IMR-90 (cell line): ENCODE results near the gene FASLG. TPM values are rescaled to one million over a fixed set of nuclear protein-coding genes. Genes with fewer than 3 reads are reported as not detected.

Experiments
- ATAC-seq: fragments of 200-7000 bp; cut with Tn5 transposase; 2 replicates; pipeline ENCODE4 v1.9.1; 2020; ENCODE audit warnings: low read depth, mild to moderate bottlenecking, moderate library complexity
- BruUV-seq: library from RNA; stranded (reverse); fragments of 400-500 nt; replicated peaks from 2 replicates; lab custom pipeline; 2021; lab: Mats Ljungman, UMichigan
- CTCF ChIA-PET: fragments of 300-600 bp; formaldehyde crosslinking; extraction: SDS; loops from one replicate; lab custom pipeline; 2021; ENCODE audit warnings: antibody characterized with exemption; lab: Yijun Ruan, JAX
- POLR2A ChIA-PET: fragments of 300-600 bp; sonication (Branson Sonifier 250); formaldehyde crosslinking; loops from one replicate; lab custom pipeline; 2022; ENCODE audit warnings: antibody characterized with exemption; ENCODE audit not compliant: unreplicated experiment; lab: Charles Lee
- DNase-seq: peaks from one replicate; pipeline ENCODE4 v3.0.0; 2013
- H2AFZ ChIP-seq: replicated peaks from 2 replicates; pipeline ENCODE3; 2013; ENCODE audit warnings: low read length, mild to moderate bottlenecking; ENCODE audit not compliant: poor library complexity
- H2AK5ac ChIP-seq: 2 replicates; pipeline ENCODE4 v1.6.1; 2013; ENCODE audit warnings: low read depth, low read length, inconsistent platforms
- H2AK9ac ChIP-seq: replicated peaks from 2 replicates; pipeline ENCODE3; 2013; ENCODE audit warnings: mild to moderate bottlenecking, low read depth, low read length, moderate library complexity; ENCODE audit not compliant: poor library complexity
- H2BK120ac ChIP-seq: 2 replicates; pipeline ENCODE4 v1.6.1; 2013; ENCODE audit warnings: low read depth, low read length, inconsistent platforms
- H2BK15ac ChIP-seq: 3 replicates; pipeline ENCODE4 v1.6.1; 2013; ENCODE audit warnings: low read depth, low read length, inconsistent platforms
- H2BK20ac ChIP-seq: 2 replicates; pipeline ENCODE4 v1.6.1; 2013; ENCODE audit warnings: low read depth, mild to moderate bottlenecking, inconsistent platforms, low read length, moderate library complexity
- H2BK5ac ChIP-seq: 2 replicates; pipeline ENCODE4 v1.6.1; 2013; ENCODE audit warnings: mild to moderate bottlenecking, low read depth, low read length, inconsistent platforms; ENCODE audit not compliant: poor library complexity, severe bottlenecking
- H3K14ac ChIP-seq: replicated peaks from 2 replicates; pipeline ENCODE4 v1.6.1; 2013; ENCODE audit warnings: low read depth, low read length, inconsistent platforms
- H3K18ac ChIP-seq: 2 replicates; pipeline ENCODE4 v1.6.1; 2013; ENCODE audit warnings: low read depth, low read length, control low read depth
- H3K23ac ChIP-seq: 2 replicates; pipeline ENCODE4 v1.6.1; 2013; ENCODE audit warnings: low read depth, low read length, inconsistent platforms
- H3K27ac ChIP-seq: 2 replicates; pipeline ENCODE4 v1.5.1; 2013; ENCODE audit warnings: mild to moderate bottlenecking, control low read depth, low read length; ENCODE audit not compliant: insufficient read depth
- H3K27me3 ChIP-seq: 2 replicates; pipeline ENCODE4 v1.6.1; 2013; ENCODE audit warnings: low read length; ENCODE audit not compliant: control insufficient read depth, insufficient read depth
- H3K36me3 ChIP-seq: 2 replicates; pipeline ENCODE4 v1.6.1; 2013; ENCODE audit warnings: low read length, mixed read lengths; ENCODE audit not compliant: control insufficient read depth, insufficient read depth
- H3K4ac ChIP-seq: 2 replicates; pipeline ENCODE4 v1.6.1; 2013; ENCODE audit warnings: low read depth, low read length, inconsistent platforms
- H3K4me1 ChIP-seq: 2 replicates; pipeline ENCODE4 v1.6.1; 2013; ENCODE audit warnings: low read length, mixed read lengths; ENCODE audit not compliant: control insufficient read depth, insufficient read depth
- H3K4me2 ChIP-seq: 2 replicates; pipeline ENCODE4 v1.6.1; 2013; ENCODE audit warnings: low read depth, mild to moderate bottlenecking, control low read depth, low read length, moderate library complexity
- H3K4me3 ChIP-seq: 2 replicates; pipeline ENCODE4 v1.5.1; 2013; ENCODE audit warnings: low read depth, mild to moderate bottlenecking, control low read depth, low read length, moderate library complexity; ENCODE audit not compliant: insufficient read depth
- H3K56ac ChIP-seq: 2 replicates; pipeline ENCODE4 v1.6.1; 2013; ENCODE audit warnings: low read length, inconsistent platforms; ENCODE audit not compliant: insufficient read depth; ENCODE audit errors: extremely low read depth
- H3K79me1 ChIP-seq, 2 experiments: 2 replicates each; pipeline ENCODE4 v1.6.1; 2013; ENCODE audit warnings: low read length in 2 of 2, inconsistent platforms in 1 of 2, low read depth in 1 of 2
- H3K9ac ChIP-seq: 2 replicates; pipeline ENCODE4 v1.6.1; 2013; ENCODE audit warnings: low read depth, low read length, control low read depth
- H3K9me1 ChIP-seq: 2 replicates; pipeline ENCODE4 v1.6.1; 2013; ENCODE audit warnings: low read length, inconsistent platforms; ENCODE audit not compliant: insufficient read depth
- H3K9me3 ChIP-seq: 2 replicates; pipeline ENCODE4 v1.6.1; 2013; ENCODE audit warnings: low read length; ENCODE audit not compliant: control insufficient read depth, insufficient read depth
- H4K20me1 ChIP-seq: 2 replicates; pipeline ENCODE4 v1.6.1; 2013; ENCODE audit warnings: low read length, inconsistent platforms; ENCODE audit not compliant: insufficient read depth
- H4K5ac ChIP-seq: 2 replicates; pipeline ENCODE4 v1.6.1; 2013; ENCODE audit warnings: mild to moderate bottlenecking, low read depth, low read length, control low read depth
- H4K8ac ChIP-seq, 2 experiments: 2 replicates each; pipeline ENCODE4 v1.6.1; 2013; ENCODE audit warnings: low read depth in 2 of 2, low read length in 2 of 2, control low read depth in 1 of 2, inconsistent platforms in 1 of 2
- H4K91ac ChIP-seq: 2 replicates; pipeline ENCODE4 v1.6.1; 2013; ENCODE audit warnings: low read depth, low read length, inconsistent platforms; ENCODE audit not compliant: insufficient read depth
- BHLHE40 ChIP-seq: fragments of 150-350 bp; IDR thresholded peaks from 2 replicates; pipeline ENCODE4 v1.6.1; 2016; ENCODE audit warnings: mild to moderate bottlenecking, low read depth, low read length
- CEBPB ChIP-seq: IDR thresholded peaks from 2 replicates; pipeline ENCODE4 v1.6.1; 2012; ENCODE audit warnings: low read depth, low read length, improper control_type of control experiment
- CHD1 ChIP-seq: IDR thresholded peaks from 2 replicates; pipeline ENCODE4 v1.6.1; 2012; ENCODE audit warnings: low read depth, low read length, improper control_type of control experiment
- ELK1 ChIP-seq: fragments of 150-350 bp; IDR thresholded peaks from 2 replicates; pipeline ENCODE4 v1.6.1; 2016; ENCODE audit warnings: low read depth, mild to moderate bottlenecking, low read length, moderate library complexity, borderline replicate concordance
- FOS ChIP-seq: fragments of 150-350 bp; IDR thresholded peaks from 2 replicates; pipeline ENCODE4 v1.6.1; 2016; ENCODE audit warnings: low read depth, low read length
- MAFK ChIP-seq: IDR thresholded peaks from 2 replicates; pipeline ENCODE4 v1.6.1; 2012; ENCODE audit warnings: low read depth, low read length, improper control_type of control experiment
- MAZ ChIP-seq: IDR thresholded peaks from 2 replicates; pipeline ENCODE4 v1.6.1; 2012; ENCODE audit warnings: low read depth, mild to moderate bottlenecking, low read length, improper control_type of control experiment, moderate library complexity, borderline replicate concordance
- MXI1 ChIP-seq: IDR thresholded peaks from 2 replicates; pipeline ENCODE4 v1.6.1; 2012; ENCODE audit warnings: low read depth, mild to moderate bottlenecking, low read length, moderate library complexity, borderline replicate concordance
- NFE2L2 ChIP-seq: fragments of 150-350 bp; IDR thresholded peaks from 2 replicates; pipeline ENCODE4 v1.6.1; 2016; ENCODE audit warnings: low read depth, mild to moderate bottlenecking, low read length
- POLR2A ChIP-seq: IDR thresholded peaks from 2 replicates; pipeline ENCODE4 v1.6.1; 2012; ENCODE audit warnings: mild to moderate bottlenecking, low read depth, low read length
- RAD21 ChIP-seq: IDR thresholded peaks from 2 replicates; pipeline ENCODE4 v1.6.1; 2012; ENCODE audit warnings: low read length, improper control_type of control experiment
- RCOR1 ChIP-seq: IDR thresholded peaks from 2 replicates; pipeline ENCODE4 v1.6.1; 2012; ENCODE audit warnings: mild to moderate bottlenecking, low read length, improper control_type of control experiment; ENCODE audit not compliant: insufficient replicate concordance
- RFX5 ChIP-seq: IDR thresholded peaks from 2 replicates; pipeline ENCODE4 v1.8.0; 2012; ENCODE audit warnings: low read depth, mild to moderate bottlenecking, low read length, moderate library complexity
- SMC3 ChIP-seq: fragments of 150-350 bp; IDR thresholded peaks from 2 replicates; pipeline ENCODE4 v1.6.1; 2016; ENCODE audit warnings: low read depth, mild to moderate bottlenecking, antibody characterized with exemption, low read length, moderate library complexity
- USF2 ChIP-seq: fragments of 150-350 bp; IDR thresholded peaks from 2 replicates; pipeline ENCODE4 v1.6.1; 2017; ENCODE audit warnings: mild to moderate bottlenecking, antibody characterized with exemption, low read length, low read depth
- dilution Hi-C: fragments of 300-500 bp; cut with HindIII; formaldehyde crosslinking; loops from one replicate; pipeline ENCODE4 v1.14.3; 2018; ENCODE audit warnings: low sequenced_read_pairs; ENCODE audit not compliant: unreplicated experiment
- in situ Hi-C: fragments of 300-500 bp; cut with MboI; formaldehyde crosslinking; loops from 3 replicates; pipeline ENCODE4 v1.14.3; 2019; ENCODE audit warnings: low sequenced_read_pairs, inconsistent platforms, mixed read lengths
- intact Hi-C: fragments of 100-400 bp; cut with micrococcal nuclease; formaldehyde crosslinking; loops from 2 replicates; pipeline ENCODE4 v1.10.0; 2022
- polyA plus RNA-seq, 3 experiments: library from polyadenylated mRNA; depleted of rRNA; stranded (reverse); fragments of >200 nt; gene quantifications; 2 replicates each; pipeline ENCODE4 v1.2.3, GENCODE V29; 2012; ENCODE audit warnings: low replicate concordance in 1 of 3
- total RNA-seq: library from RNA; depleted of rRNA; stranded (reverse); fragments of >200 nt; gene quantifications from 2 replicates; pipeline ENCODE4 v1.2.3, GENCODE V29; 2012
- TF ChIP-seq, protein P1 (sequence below): conservative IDR thresholded peaks from 2 replicates; pipeline ENCODE4 v1.5.1; 2012; ENCODE audit warnings: mild to moderate bottlenecking, low read depth, low read length, improper control_type of control experiment

The FASLG gene
- total and polyA plus RNA-seq, 2 of the 4 experiments (the other 2 are of a cell fraction), result 0.14 to 0.18 TPM

DNA sequence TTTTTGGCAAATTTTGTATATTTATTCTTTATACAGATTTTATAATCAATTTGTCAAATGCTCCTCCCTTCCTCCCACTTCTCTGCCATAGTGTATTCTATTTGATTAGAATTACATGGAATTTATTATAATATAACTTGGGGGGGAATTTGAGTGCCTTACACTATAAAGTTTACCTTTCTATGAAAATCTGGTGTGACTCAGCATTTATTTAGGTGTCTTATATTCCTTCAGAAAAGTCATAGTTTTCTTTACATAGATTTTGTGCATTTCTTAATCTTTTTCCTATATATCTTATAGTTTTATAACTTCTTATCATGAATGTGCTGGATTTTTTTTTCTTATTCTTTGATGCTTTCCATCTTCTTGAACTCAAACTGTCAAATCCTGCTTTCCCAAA, 21.3 kb downstream of the FASLG start:
- no peak overlapping the region for H3K4me3 ChIP-seq
- no peaks in the 10 kb centered on the region for H3K9me3 ChIP-seq
- H2BK5ac ChIP-seq, result no peak overlapping the region
- ChIA-PET CTCF (no interaction called here), POLR2A (no interaction called here)
- H2BK15ac ChIP-seq, result no peak overlapping the region
- H4K20me1 ChIP-seq, result no peaks in the 10 kb centered on the region
- no peak for DNase-seq
- no peak for ATAC-seq
- no peaks in the 10 kb centered on the region for H3K79me1 ChIP-seq
- H3K14ac ChIP-seq, result no peak overlapping the region
- no peak overlapping the region for H4K5ac ChIP-seq
- no peaks in the 10 kb centered on the region for H3K27me3 ChIP-seq
- H2AFZ ChIP-seq, result no peak overlapping the region
- in situ Hi-C loops, result no loop called here
- H3K27ac ChIP-seq, result no peak overlapping the region
- no peak overlapping the region for H2AK5ac ChIP-seq
- H2BK120ac ChIP-seq, result no peak overlapping the region
- H3K4me2 ChIP-seq, result no peak overlapping the region
- intact Hi-C loops, result no loop called here
- no peak overlapping the region for H4K91ac ChIP-seq
- dilution Hi-C loops, result no loop called here
- H2AK9ac ChIP-seq, result no peak overlapping the region
- H3K23ac ChIP-seq, result no peak overlapping the region
- no peaks in the 10 kb centered on the region for H3K4me1 ChIP-seq
- H3K9ac ChIP-seq, result no peak overlapping the region
- TF ChIP-seq RCOR1, result no peak
- no peak for TF ChIP-seq RFX5
- no peak for TF ChIP-seq CEBPB
- TF ChIP-seq MXI1, result no peak
- peak; percentile 89 for TF ChIP-seq NFE2L2
- no peak for TF ChIP-seq USF2
- TF ChIP-seq MAFK, result peak; percentile 30; the same call in 1 of the 2 replicates
- no peak for TF ChIP-seq FOS
- TF ChIP-seq, protein P1, sequence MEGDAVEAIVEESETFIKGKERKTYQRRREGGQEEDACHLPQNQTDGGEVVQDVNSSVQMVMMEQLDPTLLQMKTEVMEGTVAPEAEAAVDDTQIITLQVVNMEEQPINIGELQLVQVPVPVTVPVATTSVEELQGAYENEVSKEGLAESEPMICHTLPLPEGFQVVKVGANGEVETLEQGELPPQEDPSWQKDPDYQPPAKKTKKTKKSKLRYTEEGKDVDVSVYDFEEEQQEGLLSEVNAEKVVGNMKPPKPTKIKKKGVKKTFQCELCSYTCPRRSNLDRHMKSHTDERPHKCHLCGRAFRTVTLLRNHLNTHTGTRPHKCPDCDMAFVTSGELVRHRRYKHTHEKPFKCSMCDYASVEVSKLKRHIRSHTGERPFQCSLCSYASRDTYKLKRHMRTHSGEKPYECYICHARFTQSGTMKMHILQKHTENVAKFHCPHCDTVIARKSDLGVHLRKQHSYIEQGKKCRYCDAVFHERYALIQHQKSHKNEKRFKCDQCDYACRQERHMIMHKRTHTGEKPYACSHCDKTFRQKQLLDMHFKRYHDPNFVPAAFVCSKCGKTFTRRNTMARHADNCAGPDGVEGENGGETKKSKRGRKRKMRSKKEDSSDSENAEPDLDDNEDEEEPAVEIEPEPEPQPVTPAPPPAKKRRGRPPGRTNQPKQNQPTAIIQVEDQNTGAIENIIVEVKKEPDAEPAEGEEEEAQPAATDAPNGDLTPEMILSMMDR, result no peak
- no peak for TF ChIP-seq MAZ
- no peak for TF ChIP-seq BHLHE40
- no peak for TF ChIP-seq CHD1
- no peak for TF ChIP-seq POLR2A
- no peak for TF ChIP-seq ELK1
- no peak for TF ChIP-seq RAD21
- no peak for TF ChIP-seq SMC3
- H3K4ac ChIP-seq, result no peak overlapping the region
- no peaks in the 10 kb centered on the region for H3K36me3 ChIP-seq
- no peak overlapping the region for H2BK20ac ChIP-seq
- no peaks in the 10 kb centered on the region for H3K9me1 ChIP-seq
- no peak overlapping the region for H3K56ac ChIP-seq
- H3K18ac ChIP-seq, result no peak overlapping the region
- no peak overlapping the region for H4K8ac ChIP-seq
- no TSS peak for BruUV-seq
